Measurements from ENCODE around the gene TBC1D22A. TPM values are rescaled to one million over a fixed set of nuclear protein-coding genes. Genes with fewer than 3 reads are reported as not detected.

Gene TBC1D22A
- total RNA-seq, 1 donor from 2014 or later: 24.2 TPM

- H4K20me1 ChIP-seq (ENCODE audit: insufficient read depth, low read length): no peaks in the 10 kb centered on the region
- no peaks in the 10 kb centered on the region for H3K79me2 ChIP-seq (ENCODE audit: insufficient read depth, low read length)
- no peak overlapping the region for H2AFZ ChIP-seq (ENCODE audit: low read depth, low read length)
- peaks cover 6% of the 10 kb centered on the region for H3K36me3 Mint-ChIP-seq (ENCODE audit: low read depth, unreplicated experiment)
- peaks cover 36% of the 10 kb centered on the region for H3K4me1 ChIP-seq (ENCODE audit: insufficient read depth, low read length)
- H3K9me3 ChIP-seq (ENCODE audit: insufficient read depth, low read depth, low read length): no peaks in the 10 kb centered on the region
- H3K36me3 ChIP-seq (ENCODE audit: insufficient read depth, low read length): no peaks in the 10 kb centered on the region
- peaks cover 47% of the 10 kb centered on the region for H3K4me1 Mint-ChIP-seq (ENCODE audit: low read depth, unreplicated experiment)
- no peak for FAIRE-seq
- DNase-seq (ENCODE audit: low read depth): no peak
- no peak overlapping the region for H3K27ac ChIP-seq (ENCODE audit: low read depth, low read length)
- no peak overlapping the region for H3K4me3 ChIP-seq (ENCODE audit: insufficient read depth, low read depth, low read length)
- no peak overlapping the region for H3K4me3 Mint-ChIP-seq (ENCODE audit: unreplicated experiment)
- TF ChIP-seq EZH2 (IDR thresholded peaks at IDR 0.05; ENCODE audit: insufficient read depth, low read length): no peak
- TF ChIP-seq CTCF (IDR thresholded peaks at IDR 0.05; ENCODE audit: insufficient read depth, low read depth, low read length): no peak
- H3K27me3 ChIP-seq (ENCODE audit: insufficient read depth, low read length): no peaks in the 10 kb centered on the region
- no peaks in the 10 kb centered on the region for H3K27me3 Mint-ChIP-seq (ENCODE audit: low read depth, unreplicated experiment)
- no peak overlapping the region for H3K27ac Mint-ChIP-seq (ENCODE audit: unreplicated experiment)
- no peak overlapping the region for H3K4me2 ChIP-seq (ENCODE audit: low read length)
- H3K9me3 Mint-ChIP-seq (ENCODE audit: unreplicated experiment): no peaks in the 10 kb centered on the region
- no peak overlapping the region for H3K9ac ChIP-seq (ENCODE audit: low read length)
Observed at GRCh38 chr22:46937185-46937584, 174.7 kb downstream of the TBC1D22A start.

GRCh38 chr22:46937939-46938338, 175.5 kb downstream of the TBC1D22A start:
- H3K9me3 Mint-ChIP-seq (ENCODE audit: unreplicated experiment): no peaks in the 10 kb centered on the region
- Histone ChIP-seq H3K36me3 (ENCODE audit: insufficient read depth, low read length) (no peaks in the 10 kb centered on the region), H3K9ac (ENCODE audit: low read length) (no peak overlapping the region), H3K9me3 (ENCODE audit: insufficient read depth, low read depth, low read length) (no peaks in the 10 kb centered on the region), H4K20me1 (ENCODE audit: insufficient read depth, low read length) (no peaks in the 10 kb centered on the region), H3K4me1 (ENCODE audit: insufficient read depth, low read length) (peaks cover 33% of the 10 kb centered on the region), H3K79me2 (ENCODE audit: insufficient read depth, low read length) (no peaks in the 10 kb centered on the region), H3K27me3 (ENCODE audit: insufficient read depth, low read length) (no peaks in the 10 kb centered on the region), H3K4me3 (ENCODE audit: insufficient read depth, low read depth, low read length) (no peak overlapping the region), H3K27ac (ENCODE audit: low read depth, low read length) (no peak overlapping the region), H2AFZ (ENCODE audit: low read depth, low read length) (no peak overlapping the region), H3K4me2 (ENCODE audit: low read length) (no peak overlapping the region)
- no peak overlapping the region for H3K4me3 Mint-ChIP-seq (ENCODE audit: unreplicated experiment)
- no peak for TF ChIP-seq CTCF (IDR thresholded peaks at IDR 0.05; ENCODE audit: insufficient read depth, low read depth, low read length)
- no peak overlapping the region for H3K27ac Mint-ChIP-seq (ENCODE audit: unreplicated experiment)
- H3K4me1 Mint-ChIP-seq (ENCODE audit: low read depth, unreplicated experiment): peaks cover 44% of the 10 kb centered on the region
- no peaks in the 10 kb centered on the region for H3K27me3 Mint-ChIP-seq (ENCODE audit: low read depth, unreplicated experiment)
- no peak for FAIRE-seq
- H3K36me3 Mint-ChIP-seq (ENCODE audit: low read depth, unreplicated experiment): peaks cover 3% of the 10 kb centered on the region
- no peak for DNase-seq (ENCODE audit: low read depth)

- H3K4me3 ChIP-seq (ENCODE audit: insufficient read depth, low read depth, low read length): no peak overlapping the region
- no peak overlapping the region for H3K9ac ChIP-seq (ENCODE audit: low read length)
- H3K27me3 ChIP-seq (ENCODE audit: insufficient read depth, low read length): no peaks in the 10 kb centered on the region
- FAIRE-seq: no peak
- Mint-ChIP-seq H3K36me3 (ENCODE audit: low read depth, unreplicated experiment) (peaks cover 10% of the 10 kb centered on the region), H3K27me3 (ENCODE audit: low read depth, unreplicated experiment) (no peaks in the 10 kb centered on the region), H3K4me1 (ENCODE audit: low read depth, unreplicated experiment) (peaks cover 5% of the 10 kb centered on the region), H3K27ac (ENCODE audit: unreplicated experiment) (no peak overlapping the region), H3K4me3 (ENCODE audit: unreplicated experiment) (no peak overlapping the region), H3K9me3 (ENCODE audit: unreplicated experiment) (no peaks in the 10 kb centered on the region)
- no peaks in the 10 kb centered on the region for H3K9me3 ChIP-seq (ENCODE audit: insufficient read depth, low read depth, low read length)
- H3K36me3 ChIP-seq (ENCODE audit: insufficient read depth, low read length): no peaks in the 10 kb centered on the region
- H3K27ac ChIP-seq (ENCODE audit: low read depth, low read length): no peak overlapping the region
- H3K4me2 ChIP-seq (ENCODE audit: low read length): peak overlapping the region; percentile 6
- no peak for DNase-seq (ENCODE audit: low read depth)
- no peak overlapping the region for H2AFZ ChIP-seq (ENCODE audit: low read depth, low read length)
- H4K20me1 ChIP-seq (ENCODE audit: insufficient read depth, low read length): peaks cover 3% of the 10 kb centered on the region
- no peak for TF ChIP-seq EZH2 (IDR thresholded peaks at IDR 0.05; ENCODE audit: insufficient read depth, low read length)
- TF ChIP-seq CTCF (IDR thresholded peaks at IDR 0.05; ENCODE audit: insufficient read depth, low read depth, low read length): no peak
- H3K79me2 ChIP-seq (ENCODE audit: insufficient read depth, low read length): no peaks in the 10 kb centered on the region
- H3K4me1 ChIP-seq (ENCODE audit: insufficient read depth, low read length): peaks cover under 1% of the 10 kb centered on the region
Observed at GRCh38 chr22:46941968-46942798, 179.7 kb downstream of the TBC1D22A start.

Measured in astrocyte (in vitro differentiated cells and primary cell).